NCI-H187 (cell line): ENCODE measurements around the gene ERICH6B.

ENCODE experiments used
- DNase-seq, 2 experiments: peaks; one replicate each; lab custom pipeline; 2025; lab: John Stamatoyannopoulos, UW

Gene ERICH6B

GRCh38 chr13:45601680-45602079 is 13.9 kb downstream of the ERICH6B start:
- DNase-seq = no peak

GRCh38 chr13:45598597-45598996 is 16.9 kb downstream of the ERICH6B start:
- no peak for DNase-seq

GRCh38 chr13:45596800-45597475 is 18.6 kb downstream of the ERICH6B start:
- DNase-seq = no peak

GRCh38 chr13:45595965-45596364 is 19.6 kb downstream of the ERICH6B start:
- no peak for DNase-seq

GRCh38 chr13:45594764-45595163 is 20.8 kb downstream of the ERICH6B start:
- no peak for DNase-seq

- DNase-seq = no peak
Measured at GRCh38 chr13:45594227-45594626, 21.3 kb downstream of the ERICH6B start.

GRCh38 chr13:45592758-45593157 is 22.8 kb downstream of the ERICH6B start:
- no peak for DNase-seq

- no peak for DNase-seq
Measured at GRCh38 chr13:45590066-45590465, 25.5 kb downstream of the ERICH6B start.

GRCh38 chr13:45587897-45588296 is 27.6 kb downstream of the ERICH6B start:
- no peak for DNase-seq

GRCh38 chr13:45584816-45585215 is 30.7 kb downstream of the ERICH6B start:
- DNase-seq = no peak

GRCh38 chr13:45582408-45583076 is 33.0 kb downstream of the ERICH6B start:
- DNase-seq = no peak

GRCh38 chr13:45576466-45576865 is 39.1 kb downstream of the ERICH6B start:
- DNase-seq = no peak

GRCh38 chr13:45575830-45576180 is 39.7 kb downstream of the ERICH6B start:
- no peak for DNase-seq

- no peak for DNase-seq
Measured at GRCh38 chr13:45575146-45575829, 40.3 kb downstream of the ERICH6B start.

GRCh38 chr13:45565331-45565730 is 50.2 kb downstream of the ERICH6B start:
- no peak for DNase-seq

- no peak for DNase-seq
Measured at GRCh38 chr13:45564133-45564776, 51.3 kb downstream of the ERICH6B start.

- DNase-seq = no peak
Measured at GRCh38 chr13:45554604-45555109, 60.9 kb downstream of the ERICH6B start.

- no peak for DNase-seq
Measured at GRCh38 chr13:45548281-45548680, 67.3 kb downstream of the ERICH6B start.

GRCh38 chr13:45546410-45546765 is 69.2 kb downstream of the ERICH6B start:
- DNase-seq = no peak

- no peak for DNase-seq
Measured at GRCh38 chr13:45545686-45546409, 69.7 kb downstream of the ERICH6B start.

- no peak for DNase-seq
Measured at GRCh38 chr13:45544520-45544919, 71.0 kb downstream of the ERICH6B start.

- no peak for DNase-seq
Measured at GRCh38 chr13:45542878-45543277, 72.7 kb downstream of the ERICH6B start.
